Naive B cell (primary cell): Measurements from ENCODE around the gene PTGES. TPM values are rescaled to one million over a fixed set of nuclear protein-coding genes. Genes with fewer than 3 reads are reported as not detected.
A peak's percentile ranks its signal among the peaks of the same experiment; 100 is the strongest.
"Not testable (repeated sequence)": the region's sequence is repeated elsewhere in the genome, so short reads cannot be mapped to it uniquely, and the experiment has no call there.

Experiments used
- ATAC-seq, 2 donors: fragments of 150-1000 bp; cut with Tn5 transposase; 2 replicates each; pipeline ENCODE4 v1.10.0; 2021; ENCODE audit warnings: low read depth in 2 of 2, mild to moderate bottlenecking in 2 of 2, moderate library complexity in 2 of 2
- DNase-seq: peaks from one replicate; pipeline ENCODE4 v3.0.0; 2022
- H3K27ac Mint-ChIP-seq, 6 donors: one replicate each; pipeline ENCODE4 v1.8.0; 2020 to 2022; ENCODE audit warnings: mild to moderate bottlenecking in 6 of 6, mixed read lengths in 6 of 6, moderate library complexity in 5 of 6, inconsistent platforms in 2 of 6
- H3K27me3 Mint-ChIP-seq, 3 donors: one replicate each; pipeline ENCODE4 v1.8.0; 2021 to 2022; ENCODE audit warnings: mixed read lengths in 3 of 3, mild to moderate bottlenecking in 1 of 3
- H3K36me3 Mint-ChIP-seq, 2 donors: one replicate each; pipeline ENCODE4 v1.8.0; 2020 to 2022; ENCODE audit warnings: mixed read lengths in 2 of 2, inconsistent platforms in 1 of 2, mild to moderate bottlenecking in 1 of 2
- H3K4me1 Mint-ChIP-seq, 3 donors: one replicate each; pipeline ENCODE4 v1.8.0; 2020 to 2022; ENCODE audit warnings: mixed read lengths in 3 of 3, inconsistent platforms in 1 of 3, mild to moderate bottlenecking in 1 of 3, moderate library complexity in 1 of 3
- H3K4me3 Mint-ChIP-seq, 8 donors: one replicate each; pipeline ENCODE4 v1.8.0; 2020 to 2022; ENCODE audit warnings: mild to moderate bottlenecking in 8 of 8, mixed read lengths in 8 of 8, moderate library complexity in 8 of 8, inconsistent platforms in 2 of 8
- H3K9me3 Mint-ChIP-seq, 7 donors: one replicate each; pipeline ENCODE4 v1.8.0; 2020 to 2022; ENCODE audit warnings: mixed read lengths in 7 of 7, mild to moderate bottlenecking in 5 of 7, inconsistent platforms in 2 of 7, moderate library complexity in 1 of 7
- polyA plus RNA-seq, 6 donors: library from polyadenylated mRNA; unstranded; fragments of 300-500 nt; fragmentation: Illumina TruSeq; gene quantifications; one replicate each; pipeline ENCODE4 v1.2.3, GENCODE V29; 2021; ENCODE audit warnings: low read depth in 6 of 6

Gene PTGES
- polyA plus RNA-seq: not detected

GRCh38 chr9:129752900-129753729 lies at the start of gene PTGES:
Gene PTGES (minus strand): TSS chr9:129753042. CDS start chr9:129753012, 30 bp downstream.
- DNase-seq: no peak
- H3K27ac Mint-ChIP-seq: no peak within 1 kb of the TSS

GRCh38 chr9:129801504-129801903 lies 48.7 kb upstream of the PTGES start:
- no peak for ATAC-seq
- H3K4me1 Mint-ChIP-seq: peaks cover 14 to 26% (median 15%) of the 10 kb centered on the region in 3 donors
- H3K9me3 Mint-ChIP-seq: no peaks in the 10 kb centered on the region
- H3K36me3 Mint-ChIP-seq: peaks cover 0 to 7% of the 10 kb centered on the region in 2 donors
- no peaks in the 10 kb centered on the region for H3K27me3 Mint-ChIP-seq
- no peak for DNase-seq
- peak overlapping the region in 3 of 6 donors; percentile 28 to 85 (median 70) for H3K27ac Mint-ChIP-seq
- H3K4me3 Mint-ChIP-seq: peak overlapping the region in 6 of 8 donors; percentile 60 to 97 (median 71)

More at GRCh38 chr9:129752900-129753729, at the start of gene PTGES:
- no peaks in the 10 kb centered on the region for H3K9me3 Mint-ChIP-seq
- H3K4me3 Mint-ChIP-seq: peak within 1 kb of the TSS in 3 of 8 donors; percentile 21 to 57 (median 26)
- H3K27me3 Mint-ChIP-seq: peaks cover 14 to 41% (median 26%) of the 10 kb centered on the region in 3 donors
- H3K4me1 Mint-ChIP-seq: peaks cover 6 to 15% (median 7%) of the 10 kb centered on the region in 3 donors
- no peaks in the 10 kb centered on the region for H3K36me3 Mint-ChIP-seq
- peak; percentile 41 to 45 for ATAC-seq

- DNase-seq: no peak
- Mint-ChIP-seq H3K4me1 (peaks cover 2 to 11% (median 4%) of the 10 kb centered on the region in 3 donors), H3K36me3 (no peaks in the 10 kb centered on the region), H3K4me3 (no peak overlapping the region), H3K9me3 (no peaks in the 10 kb centered on the region), H3K27ac (peak overlapping the region in 2 of 6 donors; percentile 47 to 59), H3K27me3 (peaks cover 0 to 15% (median 13%) of the 10 kb centered on the region in 3 donors)
- ATAC-seq: no peak
These were observed 46.1 kb upstream of the PTGES start for GRCh38 chr9:129798973-129799372.

- Mint-ChIP-seq H3K27ac (peak overlapping the region in 2 of 6 donors; percentile 21 to 43), H3K27me3 (peaks cover 0 to 27% (median 13%) of the 10 kb centered on the region in 3 donors)
- not testable (repeated sequence) for H3K4me3 Mint-ChIP-seq, DNase-seq, H3K4me1 Mint-ChIP-seq, H3K9me3 Mint-ChIP-seq, ATAC-seq, H3K36me3 Mint-ChIP-seq
These were observed 43.2 kb upstream of the PTGES start for GRCh38 chr9:129796029-129796428.

- ATAC-seq (no peak), DNase-seq (no peak)
- Mint-ChIP-seq H3K9me3 (no peaks in the 10 kb centered on the region), H3K36me3 (no peaks in the 10 kb centered on the region), H3K4me1 (peaks cover 0 to 8% (median 0%) of the 10 kb centered on the region in 3 donors), H3K27ac (no peak overlapping the region), H3K27me3 (peaks cover 7 to 32% (median 13%) of the 10 kb centered on the region in 3 donors), H3K4me3 (no peak overlapping the region)
These were observed 41.7 kb upstream of the PTGES start for GRCh38 chr9:129794549-129794948.

- no peaks in the 10 kb centered on the region for H3K9me3 Mint-ChIP-seq
- ATAC-seq (no peak), DNase-seq (no peak)
- no peak overlapping the region for H3K27ac Mint-ChIP-seq
- H3K4me1 Mint-ChIP-seq: peaks cover 4 to 13% (median 9%) of the 10 kb centered on the region in 3 donors
- H3K27me3 Mint-ChIP-seq: peaks cover 18 to 52% (median 38%) of the 10 kb centered on the region in 3 donors
- H3K36me3 Mint-ChIP-seq: no peaks in the 10 kb centered on the region
- peak overlapping the region in 1 of 8 donors; percentile 70 for H3K4me3 Mint-ChIP-seq
These were observed 33.6 kb upstream of the PTGES start for GRCh38 chr9:129786481-129786880.

GRCh38 chr9:129785866-129786265 lies 33.0 kb upstream of the PTGES start:
- ATAC-seq: no peak
- Mint-ChIP-seq H3K4me3 (no peak overlapping the region), H3K36me3 (no peaks in the 10 kb centered on the region), H3K27ac (no peak overlapping the region), H3K27me3 (peaks cover 18 to 52% (median 38%) of the 10 kb centered on the region in 3 donors), H3K4me1 (peaks cover 4 to 13% (median 9%) of the 10 kb centered on the region in 3 donors), H3K9me3 (no peaks in the 10 kb centered on the region)
- no peak for DNase-seq

- not testable (repeated sequence) for H3K27ac Mint-ChIP-seq, H3K4me3 Mint-ChIP-seq, ATAC-seq, H3K36me3 Mint-ChIP-seq, H3K4me1 Mint-ChIP-seq, DNase-seq, H3K9me3 Mint-ChIP-seq
- peaks cover 12 to 48% (median 38%) of the 10 kb centered on the region in 3 donors for H3K27me3 Mint-ChIP-seq
These were observed 32.1 kb upstream of the PTGES start for GRCh38 chr9:129784970-129785369.

GRCh38 chr9:129783516-129784361 lies 30.9 kb upstream of the PTGES start:
- peak; percentile 86 to 98 for ATAC-seq
- Mint-ChIP-seq H3K4me1 (peaks cover 4 to 9% (median 5%) of the 10 kb centered on the region in 3 donors), H3K4me3 (no peak overlapping the region)

GRCh38 chr9:129781981-129782380 lies 29.1 kb upstream of the PTGES start:
- peaks cover 11 to 54% (median 38%) of the 10 kb centered on the region in 3 donors for H3K27me3 Mint-ChIP-seq
- H3K4me1 Mint-ChIP-seq: peaks cover 8 to 17% (median 11%) of the 10 kb centered on the region in 3 donors
- H3K36me3 Mint-ChIP-seq: no peaks in the 10 kb centered on the region
- peaks cover 0 to 1% (median 0%) of the 10 kb centered on the region in 7 donors for H3K9me3 Mint-ChIP-seq
- DNase-seq (no peak), ATAC-seq (no peak)
- H3K4me3 Mint-ChIP-seq: no peak overlapping the region
- no peak overlapping the region for H3K27ac Mint-ChIP-seq

More at GRCh38 chr9:129783516-129784361, 30.9 kb upstream of the PTGES start:
- Mint-ChIP-seq H3K27ac (peak overlapping the region in 1 of 6 donors; percentile 28), H3K27me3 (peaks cover 11 to 54% (median 43%) of the 10 kb centered on the region in 3 donors), H3K9me3 (no peaks in the 10 kb centered on the region), H3K36me3 (no peaks in the 10 kb centered on the region)
- DNase-seq: peak; percentile 65

- DNase-seq: no peak
- Mint-ChIP-seq H3K36me3 (no peaks in the 10 kb centered on the region), H3K9me3 (peaks cover 0 to 1% (median 0%) of the 10 kb centered on the region in 7 donors), H3K4me1 (peaks cover 8 to 19% (median 11%) of the 10 kb centered on the region in 3 donors), H3K4me3 (no peak overlapping the region), H3K27ac (no peak overlapping the region), H3K27me3 (peaks cover 10 to 54% (median 38%) of the 10 kb centered on the region in 3 donors)
- ATAC-seq: no peak
These were observed 28.3 kb upstream of the PTGES start for GRCh38 chr9:129781131-129781530.

- Mint-ChIP-seq H3K4me3 (no peak overlapping the region), H3K36me3 (no peaks in the 10 kb centered on the region), H3K4me1 (peaks cover 8 to 19% (median 11%) of the 10 kb centered on the region in 3 donors), H3K9me3 (peaks cover 0 to 1% (median 0%) of the 10 kb centered on the region in 7 donors), H3K27ac (peak overlapping the region in 1 of 6 donors; percentile 91), H3K27me3 (peaks cover 15 to 59% (median 42%) of the 10 kb centered on the region in 3 donors)
- ATAC-seq: no peak
- DNase-seq: no peak
These were observed 26.8 kb upstream of the PTGES start for GRCh38 chr9:129779560-129780190.
